HEK293 (cell line): ENCODE measurements around the gene CHCHD1.
"Not testable (repeated sequence)": the region's sequence is repeated elsewhere in the genome, so short reads cannot be mapped to it uniquely, and the experiment has no call there.

Experiments
- CTCF ChIA-PET: fragments of 350-600 bp; formaldehyde crosslinking; extraction: SDS; loops from one replicate; lab custom pipeline; 2021; ENCODE audit warnings: antibody characterized with exemption; lab: Yijun Ruan, JAX
- POLR2A ChIA-PET: fragments of 300-600 bp; formaldehyde crosslinking; extraction: SDS; loops from one replicate; lab custom pipeline; 2020; ENCODE audit warnings: antibody characterized with exemption, inconsistent platforms; lab: Yijun Ruan, JAX
- H3K27ac ChIP-seq: fragments of 200-500 bp; sonication (Bioruptor generic); 2 replicates; pipeline ENCODE4 v1.5.1; 2014; ENCODE audit warnings: low read depth, low read length, control low read depth, inconsistent platforms; ENCODE audit errors: extremely low read depth
- H3K36me3 ChIP-seq, 2 experiments: fragments of 200-500 bp in 1 of 2; sonication (Bioruptor generic) in 1 of 2; 1 replicate in 1 of 2; 2 replicates in 1 of 2; pipeline ENCODE4 v1.5.1; 2014 to 2017; ENCODE audit warnings: inconsistent platforms in 2 of 2, low read length in 2 of 2; ENCODE audit not compliant: control insufficient read depth in 2 of 2, insufficient read depth in 1 of 2
- H3K4me1 ChIP-seq: fragments of 200-500 bp; sonication (Bioruptor generic); 2 replicates; pipeline ENCODE4 v1.5.1; 2014; ENCODE audit warnings: mild to moderate bottlenecking, low read length, inconsistent platforms; ENCODE audit not compliant: control insufficient read depth, insufficient read depth
- H3K4me3 ChIP-seq: 2 replicates; pipeline ENCODE4 v1.5.1; 2011; ENCODE audit warnings: low read depth, mild to moderate bottlenecking, control low read depth, low read length, moderate library complexity
- H3K9me3 ChIP-seq: fragments of 200-500 bp; sonication (Bioruptor generic); 2 replicates; pipeline ENCODE4 v1.5.1; 2014; ENCODE audit warnings: low read depth, low read length, inconsistent platforms; ENCODE audit not compliant: control insufficient read depth, insufficient read depth
- RBAK ChIP-seq: fragments of 450-650 bp; formaldehyde crosslinking; IDR thresholded peaks from 2 replicates; pipeline ENCODE4 v1.5.1; 2016; ENCODE audit warnings: missing biosample characterization, missing genetic modification characterization
- REST ChIP-seq: fragments of 450-650 bp; formaldehyde crosslinking; IDR thresholded peaks from 2 replicates; pipeline ENCODE4 v1.5.1; 2016; ENCODE audit warnings: missing biosample characterization, missing genetic modification characterization
- ZNF121 ChIP-seq: fragments of 450-650 bp; formaldehyde crosslinking; IDR thresholded peaks from 2 replicates; pipeline ENCODE4 v1.5.1; 2016; ENCODE audit warnings: missing biosample characterization, missing genetic modification characterization
- ZNF138 ChIP-seq: fragments of 450-650 bp; formaldehyde crosslinking; IDR thresholded peaks from 2 replicates; pipeline ENCODE4 v1.5.1; 2016; ENCODE audit warnings: missing biosample characterization, missing genetic modification characterization, borderline replicate concordance
- ZNF169 ChIP-seq: fragments of 450-650 bp; formaldehyde crosslinking; IDR thresholded peaks from 2 replicates; pipeline ENCODE4 v1.5.1; 2016; ENCODE audit warnings: missing biosample characterization, missing genetic modification characterization
- ZNF184 ChIP-seq: fragments of 450-650 bp; IDR thresholded peaks from 2 replicates; pipeline ENCODE4 v1.5.1; 2018; ENCODE audit warnings: missing biosample characterization, mild to moderate bottlenecking, missing genetic modification characterization
- ZNF391 ChIP-seq: fragments of 450-650 bp; formaldehyde crosslinking; IDR thresholded peaks from 2 replicates; pipeline ENCODE4 v1.5.1; 2016; ENCODE audit warnings: low read depth, missing biosample characterization, missing genetic modification characterization, borderline replicate concordance
- ZNF510 ChIP-seq: fragments of 450-650 bp; formaldehyde crosslinking; IDR thresholded peaks from 2 replicates; pipeline ENCODE4 v1.5.1; 2018; ENCODE audit warnings: mild to moderate bottlenecking, missing genetic modification characterization, missing biosample characterization; ENCODE audit not compliant: insufficient replicate concordance
- ZNF555 ChIP-seq: fragments of 450-650 bp; formaldehyde crosslinking; conservative IDR thresholded peaks from 2 replicates; pipeline ENCODE4 v1.5.1; 2017; ENCODE audit warnings: missing biosample characterization, mild to moderate bottlenecking, missing genetic modification characterization, inconsistent platforms
- ZNF639 ChIP-seq: fragments of 450-650 bp; formaldehyde crosslinking; IDR thresholded peaks from 2 replicates; pipeline ENCODE4 v1.5.1; 2016; ENCODE audit warnings: missing biosample characterization, missing genetic modification characterization
- ZNF658 ChIP-seq: fragments of 450-650 bp; formaldehyde crosslinking; IDR thresholded peaks from 2 replicates; pipeline ENCODE4; 2016; ENCODE audit warnings: missing biosample characterization, missing genetic modification characterization

The CHCHD1 gene

GRCh38 chr10:73791871-73792400 lies 10.1 kb downstream of the CHCHD1 start:
- no peak overlapping the region for H3K4me3 ChIP-seq
- no peaks in the 10 kb centered on the region for H3K9me3 ChIP-seq
- POLR2A ChIA-PET, result no interaction called here
- CTCF ChIA-PET, result no interaction called here
- peaks cover 16 to 91% of the 10 kb centered on the region in 2 experiments for H3K36me3 ChIP-seq
- H3K4me1 ChIP-seq, result no peaks in the 10 kb centered on the region
- H3K27ac ChIP-seq, result no peak overlapping the region
- TF ChIP-seq ZNF510, result no peak
- TF ChIP-seq ZNF184 (tag by site-specific recombination), result no peak
- no peak for TF ChIP-seq ZNF555
- TF ChIP-seq ZNF138, result no peak
- TF ChIP-seq ZNF391 (tag by site-specific recombination), result no peak
- TF ChIP-seq ZNF169 (tag by site-specific recombination), result no peak
- no peak for TF ChIP-seq REST (tag by site-specific recombination)

GRCh38 chr10:73793456-73793855 lies 11.6 kb downstream of the CHCHD1 start:
- CTCF ChIA-PET, result no interaction called here
- Histone ChIP-seq H3K4me3 (no peak overlapping the region), H3K9me3 (no peaks in the 10 kb centered on the region), H3K27ac (no peak overlapping the region), H3K36me3 (peaks cover 16 to 96% of the 10 kb centered on the region in 2 experiments), H3K4me1 (no peaks in the 10 kb centered on the region)
- POLR2A ChIA-PET, result interaction anchor here (1.1 kb wide), 2 partner anchors 12 to 13 kb away, joined by 3 read pairs; partner anchors contain the start of gene CHCHD1
- TF ChIP-seq ZNF658 (tag by site-specific recombination) (no peak), RBAK (tag by site-specific recombination) (no peak)

GRCh38 chr10:73795491-73795890 lies 13.6 kb downstream of the CHCHD1 start:
- CTCF ChIA-PET, result interaction anchor here (0.5 to 0.7 kb wide), 2 partner anchors 16 to 298 kb away, joined by 5 to 6 read pairs; no protein-coding TSS in a partner anchor
- H3K4me1 ChIP-seq, H3K9me3 ChIP-seq, H3K4me3 ChIP-seq, H3K27ac ChIP-seq: not testable (repeated sequence)
- H3K36me3 ChIP-seq, result peaks cover 16 to 97% of the 10 kb centered on the region in 2 experiments
- POLR2A ChIA-PET, result interaction anchor here (0.6 to 1.8 kb wide), 3 partner anchors 9 to 698 kb away, joined by 3 to 5 read pairs (median 5); no protein-coding TSS in a partner anchor

- H3K9me3 ChIP-seq, H3K4me3 ChIP-seq: not testable (repeated sequence)
- POLR2A ChIA-PET, result interaction anchor here (1.0 to 1.8 kb wide), 3 partner anchors 9 to 15 kb away, joined by 3 to 5 read pairs (median 5); no protein-coding TSS in a partner anchor
- peaks cover 16 to 98% of the 10 kb centered on the region in 2 experiments for H3K36me3 ChIP-seq
- TF ChIP-seq ZNF121, result peak; percentile 85
- TF ChIP-seq, all 188 proteins: peak for 1; not testable (repeated sequence) for 187
- CTCF ChIA-PET, result interaction anchor here (0.7 kb wide), 2 partner anchors 54 to 298 kb away, joined by 3 to 6 read pairs; no protein-coding TSS in a partner anchor
- not testable (repeated sequence) for H3K4me1 ChIP-seq, H3K27ac ChIP-seq
These were observed 14.2 kb downstream of the CHCHD1 start for GRCh38 chr10:73796035-73796434.

- H3K27ac ChIP-seq, result no peak overlapping the region
- TF ChIP-seq ZNF639, result no peak
- no peak for TF ChIP-seq ZNF184 (tag by site-specific recombination)
- ChIA-PET CTCF (interaction anchor here (0.7 kb wide), 1 partner anchor 55 kb away, joined by 3 read pairs; no protein-coding TSS in a partner anchor), POLR2A (interaction anchor here (1.4 kb wide), 1 partner anchor 13 kb away, joined by 3 read pairs; no protein-coding TSS in a partner anchor)
- no peaks in the 10 kb centered on the region for H3K9me3 ChIP-seq
- no peaks in the 10 kb centered on the region for H3K4me1 ChIP-seq
- no peak overlapping the region for H3K4me3 ChIP-seq
- H3K36me3 ChIP-seq, result peaks cover 16 to 98% of the 10 kb centered on the region in 2 experiments
These were observed 14.9 kb downstream of the CHCHD1 start for GRCh38 chr10:73796766-73797165.
